HG03575 (cell line): ENCODE data around the gene BAHD1.

Experiments used
- ATAC-seq: cut with Tn5 transposase; IDR thresholded peaks from one replicate; pipeline ENCODE4 v1.9.1; 2021; ENCODE audit not compliant: unreplicated experiment, insufficient number of reproducible peaks, low FRiP score; ENCODE audit errors: extremely low read depth

Gene BAHD1

GRCh38 chr15:40421246-40422157 is 19.3 kb upstream of the BAHD1 start:
- no peak for ATAC-seq

GRCh38 chr15:40424483-40425115 is 16.2 kb upstream of the BAHD1 start:
- ATAC-seq, result no peak

GRCh38 chr15:40425681-40426080 is 15.1 kb upstream of the BAHD1 start:
- ATAC-seq, result no peak

DNA sequence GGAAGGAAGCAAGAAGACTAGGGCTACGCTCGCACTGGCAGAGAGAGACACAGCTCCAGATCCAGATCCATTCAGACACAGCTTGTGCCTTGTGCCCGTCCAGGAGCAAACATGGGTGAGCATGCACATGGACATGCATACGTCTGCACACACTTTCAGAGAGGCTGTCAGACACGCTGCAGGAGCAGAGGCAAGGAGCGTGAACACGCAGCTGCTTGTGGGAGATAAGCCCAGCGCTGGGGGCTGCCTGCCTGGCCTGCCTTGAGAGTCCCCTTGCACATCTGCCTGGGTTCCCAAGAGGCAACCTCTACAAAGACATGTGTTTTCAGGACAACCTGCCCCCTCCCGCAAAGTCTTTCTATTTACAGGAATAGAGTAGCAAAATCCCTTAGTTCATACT is 13.6 kb upstream of the BAHD1 start:
- ATAC-seq, result no peak

DNA sequence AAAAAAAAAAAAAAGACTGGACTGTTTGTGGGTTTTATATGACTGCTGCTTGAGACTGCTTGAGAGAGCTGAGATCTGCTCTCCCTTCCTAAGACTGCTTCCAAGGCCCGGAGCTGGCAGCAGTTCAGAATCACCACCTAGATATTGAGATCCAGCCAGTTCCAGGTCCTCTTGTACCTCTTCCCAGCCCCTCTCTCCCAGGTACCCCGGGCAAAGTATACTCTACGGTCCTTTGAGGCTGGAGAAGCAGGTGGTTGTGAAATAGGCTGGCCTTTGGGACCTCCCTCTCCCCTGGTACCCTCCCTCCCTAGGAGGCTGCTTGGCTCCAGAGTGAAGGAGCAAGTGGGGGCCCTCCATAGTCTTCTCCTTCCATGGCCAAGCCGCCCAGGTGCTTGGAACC is 12.6 kb upstream of the BAHD1 start:
- no peak for ATAC-seq

DNA sequence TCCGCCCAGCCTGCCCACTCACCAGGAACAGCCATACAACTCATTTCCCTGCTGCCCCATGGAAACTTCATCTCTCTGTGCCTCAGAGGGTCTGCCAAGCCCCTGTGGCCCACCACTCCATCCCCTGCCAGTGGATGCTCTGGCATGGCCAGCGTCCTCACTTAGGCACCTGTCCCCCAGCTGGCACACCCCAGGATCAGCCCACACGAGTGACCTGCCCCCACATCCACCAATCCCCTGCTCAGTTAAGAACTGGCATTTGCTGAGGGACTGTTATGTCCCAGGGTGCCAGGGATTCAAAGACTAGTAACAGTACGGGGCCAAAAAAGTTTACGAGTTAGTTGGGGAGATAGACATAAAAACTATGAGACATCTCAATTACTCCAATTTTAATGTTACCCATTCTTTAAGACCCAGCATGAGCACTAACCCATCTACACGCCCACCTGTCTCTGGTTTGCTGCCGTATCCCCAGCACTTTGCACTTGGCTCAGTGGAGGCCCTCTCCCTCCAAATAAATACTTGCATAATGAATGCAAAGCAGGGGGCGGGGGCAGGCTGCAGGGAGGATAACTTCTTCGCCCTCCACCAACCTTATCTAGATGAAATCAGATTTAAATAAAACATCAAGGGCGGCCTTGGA is 11.6 kb upstream of the BAHD1 start:
- no peak for ATAC-seq

DNA sequence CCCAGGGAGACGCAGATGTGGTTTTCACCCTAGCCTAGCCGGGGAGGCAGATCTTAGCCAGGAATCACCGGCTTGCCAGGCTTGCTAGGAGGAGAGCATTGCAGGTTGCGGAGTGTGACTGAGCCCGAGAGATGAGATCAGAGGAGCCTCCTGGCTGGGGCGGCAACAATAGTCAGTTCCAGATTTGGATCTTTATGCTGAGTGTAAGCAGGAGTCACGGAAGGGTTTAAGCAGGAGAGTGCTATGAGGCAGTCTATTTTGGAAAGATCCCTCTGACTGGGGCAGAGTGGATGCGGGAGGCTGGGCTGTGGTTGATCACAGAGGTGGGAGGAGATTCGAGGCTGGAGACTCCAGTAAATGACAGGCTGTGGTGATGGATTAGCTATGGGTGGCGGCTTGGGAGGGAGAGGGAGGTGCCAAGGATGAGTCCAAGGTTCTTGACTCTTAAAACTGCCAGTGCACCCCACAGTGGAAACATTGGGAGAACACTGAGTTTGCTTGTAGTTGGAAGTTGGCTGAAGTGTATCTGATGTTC is 10.4 kb upstream of the BAHD1 start:
- no peak for ATAC-seq

DNA sequence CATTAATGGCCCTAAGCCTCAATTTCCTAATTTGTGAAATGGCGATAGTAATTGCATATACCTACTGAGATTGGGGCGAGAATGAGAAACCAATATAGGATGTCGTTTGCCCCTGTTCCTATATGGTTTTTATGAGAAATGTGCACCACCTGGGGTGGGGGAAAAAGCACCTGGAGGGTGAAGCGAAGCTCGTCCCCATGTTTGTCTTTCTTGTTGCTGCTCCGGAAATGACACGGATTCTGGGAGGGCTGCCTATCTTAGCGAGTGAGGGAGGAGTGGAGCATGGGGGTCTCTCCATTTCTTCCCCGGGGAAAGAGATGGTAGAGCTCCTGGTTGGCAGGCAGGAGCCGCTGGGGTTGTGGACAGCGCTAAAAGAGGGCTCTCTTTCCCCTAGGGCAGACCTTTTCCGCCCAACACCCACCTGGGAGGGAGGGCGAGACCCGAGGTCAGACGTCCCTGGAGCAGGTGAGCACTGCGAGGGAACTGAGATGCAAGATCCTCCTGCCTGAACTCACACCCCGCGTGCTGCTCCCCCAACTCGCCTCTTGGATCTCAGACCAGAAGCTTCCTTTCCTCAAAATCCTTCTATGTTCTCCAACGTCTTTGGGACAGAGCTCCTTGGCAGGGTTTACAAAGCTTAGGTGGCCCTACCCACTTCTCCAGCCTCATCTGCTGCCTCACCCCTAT is 5.6 kb upstream of the BAHD1 start:
- no peak for ATAC-seq

GRCh38 chr15:40435710-40436089 is 5.1 kb upstream of the BAHD1 start:
- no peak for ATAC-seq

DNA sequence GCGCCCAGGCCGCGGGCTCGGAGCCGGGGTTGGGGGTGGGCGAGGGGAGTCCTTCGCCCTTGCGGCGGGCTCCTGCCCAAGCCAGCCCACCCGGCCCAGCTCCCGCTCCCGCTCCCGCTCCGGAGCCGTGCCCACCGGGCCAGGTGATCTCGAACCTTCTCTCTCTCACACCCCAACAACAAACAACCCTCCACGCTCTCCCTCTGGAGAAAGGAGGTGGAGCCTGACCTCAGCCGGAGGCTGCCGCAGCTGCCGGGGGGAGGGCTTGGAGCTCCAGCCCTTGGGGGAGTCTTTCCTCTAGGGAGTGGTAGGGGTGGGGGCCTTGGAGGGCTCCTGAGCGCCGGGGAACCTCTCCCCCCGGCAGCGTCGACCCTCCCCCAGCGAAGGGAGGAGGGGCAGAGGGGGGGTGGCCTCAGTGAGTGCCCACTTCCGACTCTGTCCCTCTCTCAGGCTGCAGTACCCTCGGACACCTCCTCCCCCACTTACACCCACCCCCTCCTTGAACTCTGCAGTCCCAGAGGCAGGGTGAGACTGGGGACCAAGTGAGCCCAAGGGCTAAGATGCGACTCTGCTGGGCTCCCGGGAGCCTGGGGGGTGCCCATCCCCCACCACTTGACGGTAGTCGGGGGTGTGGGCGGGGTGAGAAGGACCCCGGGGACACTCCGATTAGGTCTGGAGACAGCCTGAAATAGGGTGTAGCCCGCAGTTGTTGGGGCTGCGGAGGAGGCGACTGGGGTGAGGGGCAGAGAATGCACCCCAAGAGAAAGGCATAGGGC is 4.4 kb upstream of the BAHD1 start:
- ATAC-seq, result no peak

DNA sequence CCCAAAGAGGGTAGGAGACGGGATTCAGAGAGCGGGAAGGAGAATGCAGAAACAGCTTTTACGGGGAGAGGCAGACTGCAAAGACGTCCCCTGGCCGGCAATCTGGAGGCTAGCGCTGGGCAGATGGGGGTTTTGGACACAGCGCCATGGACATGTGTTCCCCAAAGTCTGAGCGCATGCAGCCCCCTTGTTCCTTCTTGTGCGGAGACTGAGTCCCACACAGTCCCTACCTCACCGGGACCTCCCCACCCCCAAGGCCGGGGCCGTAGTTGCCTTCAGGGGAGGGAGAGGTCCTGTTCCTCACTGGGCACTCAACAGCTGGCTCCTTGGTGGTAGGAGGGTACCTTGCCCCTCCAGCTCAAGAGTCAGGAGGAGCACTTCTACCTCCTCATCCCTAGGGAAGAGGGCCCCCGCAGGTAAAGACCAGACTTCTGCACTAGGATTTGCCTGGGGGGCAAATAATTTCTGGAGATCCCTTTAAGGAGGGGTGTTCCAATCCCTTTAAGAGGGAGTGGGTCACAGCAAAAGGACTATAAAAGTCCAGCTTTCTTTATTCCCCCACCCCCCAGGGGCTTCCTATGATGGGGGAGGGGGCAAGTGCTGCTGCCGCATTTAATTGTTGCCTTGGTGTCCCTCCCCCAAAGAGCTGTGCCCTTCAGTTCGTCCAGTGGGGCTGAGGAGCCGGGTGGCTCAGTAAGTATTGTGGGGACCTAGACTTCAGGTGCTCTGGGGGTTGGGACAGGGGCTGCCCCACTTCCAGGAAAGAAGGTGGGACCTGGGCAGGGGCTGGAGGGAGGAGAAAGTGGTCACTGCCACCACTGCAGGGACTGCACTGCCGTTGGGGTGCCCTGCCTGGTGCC is 3.6 kb upstream of the BAHD1 start:
- ATAC-seq, result no peak

GRCh38 chr15:40437752-40438687 is 2.7 kb upstream of the BAHD1 start:
- no peak for ATAC-seq

DNA sequence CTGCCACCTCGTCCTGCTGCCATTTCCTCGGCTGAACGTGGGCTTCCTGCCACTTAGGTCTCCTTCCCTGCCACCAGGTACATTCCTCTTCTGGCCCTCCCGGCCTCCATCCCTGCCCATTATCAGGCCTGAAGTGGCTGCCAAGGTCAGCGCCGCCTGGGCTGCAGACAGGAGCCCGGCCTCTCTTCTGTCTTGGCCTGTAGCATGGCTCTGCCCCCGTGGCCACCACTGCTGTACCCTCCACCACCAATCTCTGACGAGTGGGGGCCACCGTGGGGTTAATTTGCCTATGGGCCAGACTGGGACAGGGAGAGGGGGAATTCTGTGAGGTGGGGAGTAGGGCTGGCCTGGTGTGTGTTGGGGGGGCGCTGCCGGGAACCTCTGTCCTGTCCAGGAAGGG is 2.0 kb upstream of the BAHD1 start:
- ATAC-seq, result no peak

GRCh38 chr15:40439461-40439959 is 1.2 kb upstream of the BAHD1 start:
- ATAC-seq, result no peak

DNA sequence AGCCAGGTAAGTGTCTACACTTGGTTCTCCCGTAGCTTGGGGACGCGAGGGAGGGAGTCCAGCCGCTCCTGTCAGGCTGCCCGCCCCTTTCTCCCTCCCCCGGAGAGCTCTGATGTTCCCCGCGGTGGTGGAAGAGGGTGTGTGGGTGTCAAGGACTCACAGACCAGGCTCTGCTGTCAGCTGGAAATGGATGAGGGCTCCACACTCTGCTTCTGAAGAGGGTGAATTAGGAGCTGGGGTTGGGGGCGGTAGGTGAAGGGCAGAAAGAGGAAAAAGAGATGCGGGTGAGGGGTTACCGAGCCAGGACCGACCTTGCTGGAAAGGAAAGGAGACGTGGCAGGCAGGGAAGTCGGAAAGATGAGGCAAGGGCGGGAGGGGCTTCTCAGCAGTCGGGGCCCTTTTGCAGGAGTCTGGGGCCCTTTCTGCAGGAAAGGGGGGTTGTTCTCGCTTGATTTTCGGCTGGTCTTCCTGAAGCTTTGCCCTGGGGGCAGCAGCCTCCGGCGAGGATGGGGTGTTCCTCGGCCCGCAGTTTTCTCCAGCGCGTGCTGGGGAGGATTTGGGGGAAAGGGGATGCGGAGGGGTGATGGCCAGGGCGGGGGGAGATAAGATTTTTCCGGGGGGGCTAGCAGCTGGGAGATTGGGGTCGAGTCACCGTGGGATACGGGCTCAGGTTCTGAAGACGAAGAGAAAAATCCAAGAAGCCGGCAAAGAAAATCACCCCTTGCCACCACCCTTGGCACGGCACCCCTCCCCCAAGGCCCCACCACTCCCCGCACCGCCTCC is 602 bp upstream of the BAHD1 start:
- ATAC-seq, result no peak
